Aorta (tissue), 5 donors: ENCODE data around the gene NADK. TPM values are rescaled to one million over a fixed set of nuclear protein-coding genes. Genes with fewer than 3 reads are reported as not detected.

Experiments used
- ATAC-seq: fragments of 200-7000 bp; cut with Tn5 transposase; one replicate; pipeline ENCODE4 v1.9.1; 2022; ENCODE audit warnings: moderate library complexity; ENCODE audit not compliant: low FRiP score
- DNase-seq, 2 donors: peaks; one replicate each; pipeline ENCODE4 v3.0.0-alpha.2; 2020
- H3K27ac ChIP-seq, 2 donors: one replicate each; pipeline ENCODE4 v1.5.1; 2013; ENCODE audit warnings: low read length in 2 of 2, mild to moderate bottlenecking in 2 of 2, moderate library complexity in 2 of 2, control low read depth in 1 of 2, inconsistent platforms in 1 of 2, low read depth in 1 of 2
- H3K27me3 ChIP-seq, 2 donors: one replicate each; pipeline ENCODE4 v1.6.1; 2013; ENCODE audit warnings: control low read depth in 1 of 2, low read length in 1 of 2, mild to moderate bottlenecking in 1 of 2, moderate library complexity in 1 of 2; ENCODE audit not compliant: insufficient read depth in 2 of 2, control insufficient read depth in 1 of 2
- H3K36me3 ChIP-seq, 2 donors: one replicate each; pipeline ENCODE4 v1.6.1; 2013; ENCODE audit warnings: control low read depth in 1 of 2, low read length in 1 of 2, mild to moderate bottlenecking in 1 of 2; ENCODE audit not compliant: insufficient read depth in 2 of 2, control insufficient read depth in 1 of 2
- H3K4me1 ChIP-seq, 2 donors: one replicate each; pipeline ENCODE4 v1.6.1; 2013; ENCODE audit warnings: low read length in 2 of 2, control low read depth in 1 of 2, mild to moderate bottlenecking in 1 of 2, moderate library complexity in 1 of 2; ENCODE audit not compliant: insufficient read depth in 2 of 2, control insufficient read depth in 1 of 2
- H3K4me3 ChIP-seq, 2 donors: one replicate each; pipeline ENCODE4 v1.5.1; 2013; ENCODE audit warnings: low read length in 2 of 2, control low read depth in 1 of 2, mild to moderate bottlenecking in 1 of 2
- H3K9me3 ChIP-seq: one replicate; pipeline ENCODE4 v1.6.1; 2013; ENCODE audit warnings: mild to moderate bottlenecking, low read length; ENCODE audit not compliant: control insufficient read depth
- WGBS, 2 donors: extraction: QIAGEN DNeasy Blood & Tissue Kit; methylation state at CpG; one replicate each; pipeline ENCODE4 v1.1.7; 2013; 5-methylcytosine and 5-hydroxymethylcytosine counted together
- intact Hi-C, 2 donors: fragments of 100-400 bp; cut with DNase I; formaldehyde crosslinking; loops; one replicate each; pipeline versions ENCODE4 v1.14.2 to v1.15.0; 2022
- long read RNA-seq, 2 donors: library from polyadenylated mRNA; unstranded; transcript quantifications; one replicate each; pipeline ENCODE4 v2.0.0, GENCODE V29; 2020 to 2021
- polyA plus RNA-seq, 2 donors: library from polyadenylated mRNA; stranded (reverse); fragments of 200-250 nt; gene quantifications; one replicate each; pipeline ENCODE4 v1.2.3, GENCODE V29; 2013
- total RNA-seq, 2 donors: library from RNA; stranded (reverse); fragmentation: NEBNext Ultra II Directional; extraction: Animal tissue kit (Norgen Biotek cat#: 25700); gene quantifications; one replicate each; pipeline ENCODE4 v1.2.1, GENCODE V29; 2021
- donor health status: healthy with polysubstance abuse.
- donor health status: Bipolar disorder and iron deficiency.
- donor health status: DM: no; HTN: no; CAD: no.
- donor health status: DM: no; HTN: no; CAD: no.
- donor health status: DM: yes; HTN: yes; CAD: no.

The NADK gene, protein sequence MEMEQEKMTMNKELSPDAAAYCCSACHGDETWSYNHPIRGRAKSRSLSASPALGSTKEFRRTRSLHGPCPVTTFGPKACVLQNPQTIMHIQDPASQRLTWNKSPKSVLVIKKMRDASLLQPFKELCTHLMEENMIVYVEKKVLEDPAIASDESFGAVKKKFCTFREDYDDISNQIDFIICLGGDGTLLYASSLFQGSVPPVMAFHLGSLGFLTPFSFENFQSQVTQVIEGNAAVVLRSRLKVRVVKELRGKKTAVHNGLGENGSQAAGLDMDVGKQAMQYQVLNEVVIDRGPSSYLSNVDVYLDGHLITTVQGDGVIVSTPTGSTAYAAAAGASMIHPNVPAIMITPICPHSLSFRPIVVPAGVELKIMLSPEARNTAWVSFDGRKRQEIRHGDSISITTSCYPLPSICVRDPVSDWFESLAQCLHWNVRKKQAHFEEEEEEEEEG
- total RNA-seq (10 to 100 TPM; 76.0 to 79.2 TPM), polyA plus RNA-seq (10 to 100 TPM; 66.0 to 87.7 TPM)
- long read RNA-seq, donor 1, transcript NADK-201 (12 exons, 3,235 nt): major isoform, 5 of 69 reads
- long read RNA-seq, donor 1, partial matches to known transcripts: 30 of 69 reads
- long read RNA-seq, donor 1, other reads (novel, unspliced or antisense): 34 of 69 reads
- long read RNA-seq, donor 2, transcript NADK-201 (12 exons, 3,235 nt): major isoform, 39 of 60 reads
- long read RNA-seq, donor 2, partial matches to known transcripts: 6 of 60 reads
- long read RNA-seq, donor 2, other reads (novel, unspliced or antisense): 15 of 60 reads

DNA sequence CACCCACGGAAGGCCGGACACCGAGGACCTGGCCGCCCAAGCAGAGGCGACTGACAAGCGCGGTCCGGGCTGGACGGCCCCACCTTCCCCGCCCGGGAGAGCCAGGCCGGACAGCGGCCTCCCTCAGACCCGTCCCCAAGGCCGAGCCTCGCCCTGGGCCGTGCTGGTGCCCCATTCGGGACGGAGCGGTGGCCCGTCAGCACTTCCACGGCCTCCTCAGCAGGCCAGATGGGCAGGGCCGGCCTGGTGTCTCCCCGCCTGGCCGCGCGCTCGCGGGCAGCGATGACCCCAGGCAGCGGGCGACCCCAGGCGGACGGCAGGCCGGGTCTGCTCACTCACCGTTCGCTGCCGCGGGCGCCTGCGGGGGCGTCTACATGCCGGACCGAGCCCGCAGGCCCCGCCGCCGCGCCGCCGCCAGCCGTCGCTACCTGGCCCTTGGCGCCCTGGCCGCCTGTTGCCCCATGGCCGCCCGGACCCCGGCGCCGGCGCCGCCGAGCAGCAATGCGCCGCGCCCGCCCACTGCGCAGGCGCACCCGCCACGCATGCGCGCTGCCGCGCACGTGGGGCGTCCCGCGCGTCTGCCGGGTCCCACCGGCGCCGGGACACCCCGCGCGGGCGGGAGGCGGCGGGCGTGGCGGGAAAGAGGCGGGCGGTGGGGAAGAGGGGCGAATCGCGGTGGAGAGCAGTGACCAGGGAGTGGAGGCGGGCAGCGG is at the start of gene NADK:
Gene NADK, minus strand, starts transcription at position 521 of the 713 bp plus-strand sequence. CDS start 13,064 bp downstream, outside the sequence.
- DNase-seq (peak; percentile 68 to 88), ATAC-seq (peak; percentile 63)
- 0% methylated on average over 64 to 99 of the region's 99 CpGs for WGBS, 2 donors
- intact Hi-C loops: no loop called here
- peak within 1 kb of the TSS; percentile 43 to 60 for H3K27ac ChIP-seq
- no peaks in the 10 kb centered on the region for H3K36me3 ChIP-seq
- H3K4me1 ChIP-seq: peaks cover 0 to 3% of the 10 kb centered on the region in 2 donors
- H3K27me3 ChIP-seq: no peaks in the 10 kb centered on the region
- peak within 1 kb of the TSS; percentile 53 to 83 for H3K4me3 ChIP-seq
- H3K9me3 ChIP-seq: no peaks in the 10 kb centered on the region

DNA sequence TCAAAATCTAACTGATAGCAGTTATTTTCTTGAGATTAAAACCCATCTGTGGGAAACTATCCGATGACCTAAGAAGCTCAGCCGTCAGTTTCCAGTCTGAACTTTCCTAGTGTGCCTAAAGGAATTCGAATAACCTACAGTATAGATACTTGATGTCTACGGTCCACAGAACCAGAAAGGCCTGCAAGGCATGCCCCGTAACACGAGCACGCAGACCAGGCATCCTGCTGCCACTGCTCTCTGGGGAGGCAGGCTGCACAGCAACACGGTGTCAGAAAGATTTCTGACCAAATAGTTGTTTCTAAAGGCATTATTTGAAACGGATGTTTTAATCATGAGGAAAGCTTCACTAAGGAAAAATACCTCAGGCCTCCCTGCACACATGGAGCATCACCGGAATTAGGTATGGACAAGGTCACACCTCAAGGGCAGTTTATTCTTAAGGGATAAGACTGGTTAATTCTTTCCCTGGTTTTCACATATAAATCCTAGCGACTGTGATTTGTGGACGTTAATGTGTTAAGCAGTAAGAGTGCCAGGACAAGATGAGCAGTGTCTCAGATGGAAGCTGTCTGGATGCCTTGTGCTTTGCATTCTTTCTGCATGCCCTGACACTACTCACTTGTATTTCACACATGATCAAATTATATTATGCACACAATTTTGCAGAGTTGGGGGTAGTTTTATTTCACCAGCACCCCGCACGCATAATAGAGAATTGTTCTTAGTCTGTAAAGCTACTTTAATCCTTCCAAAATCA is 49.0 kb upstream of the NADK start:
- peak in 1 of 2 donors; percentile 8 for DNase-seq
- intact Hi-C loops: no loop called here
- Histone ChIP-seq H3K9me3 (no peaks in the 10 kb centered on the region), H3K36me3 (no peaks in the 10 kb centered on the region), H3K27me3 (no peaks in the 10 kb centered on the region), H3K4me3 (no peak overlapping the region), H3K4me1 (no peaks in the 10 kb centered on the region), H3K27ac (no peak overlapping the region)
- ATAC-seq: no peak
- WGBS, 2 donors: 63 to 65% methylated on average over 14 of the region's 14 CpGs

DNA sequence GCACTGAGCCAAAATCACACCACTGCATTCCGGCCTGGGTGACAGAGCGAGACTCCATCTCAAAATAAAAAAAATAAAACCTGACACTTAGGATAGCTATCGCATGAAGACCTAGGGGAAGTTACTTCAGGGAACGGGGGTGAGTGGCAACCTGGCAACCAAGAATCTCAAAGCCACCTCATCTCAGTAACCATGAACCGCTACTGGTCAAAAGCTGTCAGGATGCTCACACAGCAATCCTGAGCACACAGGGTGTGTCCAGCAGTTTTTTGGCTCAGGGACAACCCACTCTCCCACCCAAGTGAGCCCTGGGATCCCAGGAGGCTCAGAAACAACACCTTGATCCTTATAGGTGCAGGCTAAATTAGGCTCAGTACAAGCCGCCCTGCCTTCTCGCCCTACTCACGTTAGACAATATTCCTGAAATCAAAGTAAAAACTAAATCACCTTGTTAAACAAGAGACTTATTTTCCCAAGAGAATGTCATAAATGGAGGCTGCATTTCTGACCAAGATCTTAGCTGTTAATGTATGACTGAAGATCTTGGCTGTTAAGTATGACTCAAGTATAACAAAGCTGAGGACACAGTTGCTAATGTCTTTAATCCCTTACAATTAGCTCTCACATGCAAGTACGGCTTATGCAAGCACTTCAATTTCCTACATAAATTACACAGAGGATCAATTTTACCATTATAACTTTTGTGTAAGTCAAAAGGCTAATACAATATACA is 48.3 kb upstream of the NADK start:
- 86 to 89% methylated on average over 9 of the region's 9 CpGs for WGBS, 2 donors
- Histone ChIP-seq H3K27me3 (no peaks in the 10 kb centered on the region), H3K4me3 (no peak overlapping the region), H3K36me3 (no peaks in the 10 kb centered on the region), H3K4me1 (no peaks in the 10 kb centered on the region), H3K27ac (no peak overlapping the region), H3K9me3 (no peaks in the 10 kb centered on the region)
- ATAC-seq (no peak), DNase-seq (no peak)
- intact Hi-C loops: no loop called here

DNA sequence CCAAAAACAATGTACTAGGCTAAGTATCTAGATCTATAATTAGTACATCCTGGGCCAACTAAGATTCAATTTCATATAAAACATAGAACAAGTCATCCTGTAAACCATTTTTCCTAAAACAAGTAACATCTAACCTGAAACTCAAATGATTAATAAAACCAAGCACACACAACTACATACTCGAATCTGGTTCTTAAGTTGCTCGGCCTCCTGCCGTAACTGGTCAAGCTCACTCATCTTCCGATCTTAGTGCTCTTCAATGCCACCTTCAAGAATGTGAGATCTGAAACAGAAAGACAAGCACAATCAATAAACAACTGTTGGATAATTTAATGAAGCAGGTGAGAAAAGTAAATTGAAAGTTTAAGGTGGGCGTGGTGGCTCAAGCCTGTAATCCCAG is 46.9 kb upstream of the NADK start:
- 95 to 98% methylated on average over 5 of the region's 5 CpGs for WGBS, 2 donors
- H3K4me3 ChIP-seq: no peak overlapping the region
- intact Hi-C loops: no loop called here
- DNase-seq (no peak), ATAC-seq (no peak)
- H3K36me3 ChIP-seq: no peaks in the 10 kb centered on the region
- H3K9me3 ChIP-seq: no peaks in the 10 kb centered on the region
- H3K27me3 ChIP-seq: no peaks in the 10 kb centered on the region
- no peaks in the 10 kb centered on the region for H3K4me1 ChIP-seq
- H3K27ac ChIP-seq: no peak overlapping the region

DNA sequence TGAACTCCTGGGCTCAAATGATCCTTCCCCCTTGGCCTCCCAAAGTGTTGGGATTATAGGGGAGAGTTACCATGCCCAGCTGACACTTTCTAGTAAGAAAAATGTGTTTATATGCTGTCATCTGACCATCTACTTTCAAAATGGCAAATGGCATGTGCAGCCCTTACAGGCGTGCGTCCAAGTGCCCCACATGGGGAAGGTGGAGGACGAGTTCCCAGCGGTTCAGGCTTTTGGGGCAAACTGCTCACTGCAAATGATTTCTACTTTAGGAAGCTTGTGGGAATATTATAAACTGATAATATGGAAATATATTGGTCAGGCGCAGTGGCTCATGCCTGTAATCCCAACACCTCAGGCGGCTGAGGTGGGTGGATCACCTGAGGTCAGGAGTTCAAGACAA is 41.5 kb upstream of the NADK start:
- Histone ChIP-seq H3K9me3 (no peaks in the 10 kb centered on the region), H3K4me1 (no peaks in the 10 kb centered on the region)
- no peak for DNase-seq

DNA sequence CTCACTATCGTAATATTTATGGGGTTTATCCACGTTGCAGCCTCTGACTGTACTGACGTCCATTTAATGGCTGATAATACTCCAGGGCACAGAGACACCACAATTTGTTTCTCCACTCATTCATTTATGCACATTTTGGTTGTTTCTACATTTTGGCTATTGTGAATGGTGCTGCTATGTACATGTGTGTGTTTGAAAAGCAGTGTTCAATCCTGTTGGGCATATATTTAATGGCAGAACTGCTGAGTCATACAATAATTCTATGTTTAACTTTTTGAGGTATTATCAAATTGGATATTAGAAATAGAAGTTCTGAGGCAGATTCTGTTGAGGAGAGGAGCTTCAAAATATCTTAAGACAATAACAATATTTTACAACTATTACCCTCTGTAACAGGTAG is 39.0 kb upstream of the NADK start:
- WGBS, 2 donors: 59 to 64% methylated on average over 3 of the region's 3 CpGs
- peaks cover 0 to 2% of the 10 kb centered on the region in 2 donors for H3K36me3 ChIP-seq
- intact Hi-C loops: loop anchor here in 1 of 2 donors (10.0 kb wide), 1 partner anchor 68 kb away; no protein-coding TSS in a partner anchor

More for the DNA sequence above, 41.5 kb upstream of the NADK start:
- ATAC-seq: no peak
- H3K27me3 ChIP-seq: no peaks in the 10 kb centered on the region
- 94% methylated on average over 6 of the region's 6 CpGs for WGBS, 2 donors
- H3K4me3 ChIP-seq: no peak overlapping the region
- H3K36me3 ChIP-seq: peaks cover 0 to 2% of the 10 kb centered on the region in 2 donors
- no peak overlapping the region for H3K27ac ChIP-seq
- intact Hi-C loops: loop anchor here in 1 of 2 donors (10.0 kb wide), 1 partner anchor 65 kb away; no protein-coding TSS in a partner anchor

DNA sequence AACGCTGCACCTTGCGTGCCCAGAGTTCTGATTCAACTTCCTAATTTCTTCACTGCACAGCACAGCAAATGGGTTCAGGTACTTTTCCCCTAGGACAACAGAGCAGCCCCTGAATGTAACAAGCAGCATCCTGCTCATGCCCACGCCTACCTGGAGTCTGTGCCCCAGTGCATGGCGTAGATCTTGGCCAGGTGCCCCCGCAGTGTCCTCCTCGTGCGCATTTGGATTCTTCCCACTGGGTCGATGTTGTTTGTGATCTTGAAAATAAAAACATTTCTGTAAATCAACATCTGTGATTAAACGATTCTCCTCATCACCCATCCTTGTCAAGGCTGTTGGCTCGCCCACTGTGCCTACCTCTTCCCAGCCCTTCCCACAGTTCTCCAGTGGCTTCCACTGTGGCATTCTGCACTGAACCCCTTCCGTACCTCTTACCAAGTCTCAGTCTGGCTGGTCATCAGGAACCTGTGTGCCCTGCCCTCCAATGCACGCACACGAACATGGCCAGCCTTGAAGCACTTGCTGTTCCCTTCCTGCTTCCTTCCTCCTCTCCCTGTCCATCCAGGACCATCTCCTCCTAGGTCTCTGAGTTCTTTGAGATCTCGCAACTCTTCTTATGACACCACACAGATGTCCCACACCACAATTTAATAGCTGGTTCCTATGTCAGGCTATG is 37.5 kb upstream of the NADK start:
- no peaks in the 10 kb centered on the region for H3K9me3 ChIP-seq
- no peak overlapping the region for H3K27ac ChIP-seq
- WGBS, 2 donors: 91 to 92% methylated on average over 14 of the region's 14 CpGs
- DNase-seq (peak in 1 of 2 donors; percentile 67), ATAC-seq (no peak)
- no peak overlapping the region for H3K4me3 ChIP-seq
- intact Hi-C loops: loop anchor here in 1 of 2 donors (10.0 kb wide), 1 partner anchor 69 kb away; no protein-coding TSS in a partner anchor
- no peaks in the 10 kb centered on the region for H3K4me1 ChIP-seq
- H3K36me3 ChIP-seq: peaks cover 0 to 2% of the 10 kb centered on the region in 2 donors
- H3K27me3 ChIP-seq: no peaks in the 10 kb centered on the region

More for the DNA sequence above, 39.0 kb upstream of the NADK start:
- Histone ChIP-seq H3K9me3 (no peaks in the 10 kb centered on the region), H3K4me1 (no peaks in the 10 kb centered on the region), H3K27me3 (no peaks in the 10 kb centered on the region), H3K27ac (no peak overlapping the region), H3K4me3 (no peak overlapping the region)
- DNase-seq (no peak), ATAC-seq (no peak)
